Activated CD4-positive, alpha-beta T cell treated with anti-CD3 and anti-CD28 coated beads, Interleukin-2, amount 10 ng/mL, durations not matched to agents 24 days and 14 days (primary cell): ENCODE results near the gene EEF2K. TPM values are rescaled to one million over a fixed set of nuclear protein-coding genes. Genes with fewer than 3 reads are reported as not detected.

Experiments used
- DNase-seq: peaks from one replicate; pipeline ENCODE4 v3.0.0; 2022
- H3K27ac Mint-ChIP-seq: one replicate; pipeline ENCODE4 v1.8.0; 2022; ENCODE audit warnings: mild to moderate bottlenecking, mixed read lengths
- H3K27me3 Mint-ChIP-seq: one replicate; pipeline ENCODE4 v1.8.0; 2022; ENCODE audit warnings: mixed read lengths
- H3K36me3 Mint-ChIP-seq: one replicate; pipeline ENCODE4 v1.8.0; 2022; ENCODE audit warnings: low read depth, mild to moderate bottlenecking, mixed read lengths
- H3K4me1 Mint-ChIP-seq: one replicate; pipeline ENCODE4 v1.8.0; 2021; ENCODE audit warnings: mixed read lengths
- H3K4me3 Mint-ChIP-seq: one replicate; pipeline ENCODE4 v1.8.0; 2022; ENCODE audit warnings: mild to moderate bottlenecking, moderate library complexity, mixed read lengths
- H3K9me3 Mint-ChIP-seq: one replicate; pipeline ENCODE4 v1.8.0; 2021; ENCODE audit warnings: mixed read lengths
- intact Hi-C: fragments of 100-400 bp; cut with micrococcal nuclease; formaldehyde crosslinking; loops from one replicate; pipeline ENCODE4 v1.15.1; 2023
- total RNA-seq: library from RNA; stranded (reverse); gene quantifications from 2 replicates; pipeline ENCODE4 v1.2.3, GENCODE V29; 2022

Gene EEF2K
- total RNA-seq, 1 donor from 2014 or later = 33.9 TPM

GRCh38 chr16:22225060-22225459, 19.0 kb downstream of the EEF2K start:
- DNase-seq = no peak
- Mint-ChIP-seq H3K9me3 (no peaks in the 10 kb centered on the region), H3K4me1 (peaks cover 13% of the 10 kb centered on the region), H3K36me3 (peaks cover 28% of the 10 kb centered on the region), H3K27ac (no peak overlapping the region), H3K27me3 (no peaks in the 10 kb centered on the region), H3K4me3 (no peak overlapping the region)
- intact Hi-C loops = no loop called here

- intact Hi-C loops = no loop called here
- H3K4me3 Mint-ChIP-seq = no peak overlapping the region
- no peaks in the 10 kb centered on the region for H3K27me3 Mint-ChIP-seq
- peaks cover 14% of the 10 kb centered on the region for H3K4me1 Mint-ChIP-seq
- H3K36me3 Mint-ChIP-seq = peaks cover 36% of the 10 kb centered on the region
- no peak for DNase-seq
- H3K27ac Mint-ChIP-seq = no peak overlapping the region
- H3K9me3 Mint-ChIP-seq = peaks cover 4% of the 10 kb centered on the region
Observed at GRCh38 chr16:22229889-22230288, 23.8 kb downstream of the EEF2K start.

GRCh38 chr16:22232277-22233036, 26.4 kb downstream of the EEF2K start:
- H3K27me3 Mint-ChIP-seq = no peaks in the 10 kb centered on the region
- peak; percentile 63 for DNase-seq
- H3K4me3 Mint-ChIP-seq = peak overlapping the region; percentile 26
- H3K27ac Mint-ChIP-seq = peak overlapping the region; percentile 64
- peaks cover 14% of the 10 kb centered on the region for H3K4me1 Mint-ChIP-seq
- peaks cover 4% of the 10 kb centered on the region for H3K9me3 Mint-ChIP-seq
- intact Hi-C loops = loop anchor here (2.0 kb wide), 1 partner anchor 26 kb away; the partner anchor contains the start of gene EEF2K
- peaks cover 33% of the 10 kb centered on the region for H3K36me3 Mint-ChIP-seq

- no peaks in the 10 kb centered on the region for H3K27me3 Mint-ChIP-seq
- peaks cover 33% of the 10 kb centered on the region for H3K36me3 Mint-ChIP-seq
- no peak overlapping the region for H3K4me3 Mint-ChIP-seq
- no peak overlapping the region for H3K27ac Mint-ChIP-seq
- intact Hi-C loops = loop anchor here (2.0 kb wide), 1 partner anchor 26 kb away; the partner anchor contains the start of gene EEF2K
- peaks cover 14% of the 10 kb centered on the region for H3K4me1 Mint-ChIP-seq
- DNase-seq = no peak
- H3K9me3 Mint-ChIP-seq = peaks cover 4% of the 10 kb centered on the region
Observed at GRCh38 chr16:22233037-22233372, 26.9 kb downstream of the EEF2K start.

GRCh38 chr16:22235839-22236745, 30.0 kb downstream of the EEF2K start:
- no peak overlapping the region for H3K4me3 Mint-ChIP-seq
- H3K4me1 Mint-ChIP-seq = peaks cover 30% of the 10 kb centered on the region
- H3K9me3 Mint-ChIP-seq = peaks cover 4% of the 10 kb centered on the region
- intact Hi-C loops = no loop called here
- no peaks in the 10 kb centered on the region for H3K27me3 Mint-ChIP-seq
- peaks cover 35% of the 10 kb centered on the region for H3K36me3 Mint-ChIP-seq
- no peak overlapping the region for H3K27ac Mint-ChIP-seq
- DNase-seq = no peak

- peak overlapping the region; percentile 16 for H3K4me3 Mint-ChIP-seq
- H3K27ac Mint-ChIP-seq = peak overlapping the region; percentile 76
- H3K36me3 Mint-ChIP-seq = peaks cover 19% of the 10 kb centered on the region
- DNase-seq = no peak
- H3K27me3 Mint-ChIP-seq = no peaks in the 10 kb centered on the region
- intact Hi-C loops = no loop called here
- peaks cover 24% of the 10 kb centered on the region for H3K4me1 Mint-ChIP-seq
- H3K9me3 Mint-ChIP-seq = no peaks in the 10 kb centered on the region
Observed at GRCh38 chr16:22239131-22239805, 33.2 kb downstream of the EEF2K start.

- Mint-ChIP-seq H3K4me1 (peaks cover 24% of the 10 kb centered on the region), H3K27ac (peak overlapping the region; percentile 84)
Observed at GRCh38 chr16:22240023-22240710, 34.1 kb downstream of the EEF2K start.

GRCh38 chr16:22250522-22250921, 44.4 kb downstream of the EEF2K start:
- Mint-ChIP-seq H3K36me3 (peaks cover 57% of the 10 kb centered on the region), H3K27ac (no peak overlapping the region), H3K4me1 (peaks cover 2% of the 10 kb centered on the region), H3K27me3 (no peaks in the 10 kb centered on the region), H3K9me3 (no peaks in the 10 kb centered on the region), H3K4me3 (no peak overlapping the region)
- no peak for DNase-seq
- intact Hi-C loops = no loop called here

More at GRCh38 chr16:22240023-22240710, 34.1 kb downstream of the EEF2K start:
- intact Hi-C loops = loop anchor here (10.0 kb wide), 1 partner anchor 55 kb away; the partner anchor contains the start of gene POLR3E
- H3K4me3 Mint-ChIP-seq = no peak overlapping the region
- H3K36me3 Mint-ChIP-seq = peaks cover 19% of the 10 kb centered on the region
- H3K27me3 Mint-ChIP-seq = no peaks in the 10 kb centered on the region
- DNase-seq = no peak
- no peaks in the 10 kb centered on the region for H3K9me3 Mint-ChIP-seq

GRCh38 chr16:22252317-22252716, 46.2 kb downstream of the EEF2K start:
- no peaks in the 10 kb centered on the region for H3K27me3 Mint-ChIP-seq
- intact Hi-C loops = no loop called here
- no peak overlapping the region for H3K27ac Mint-ChIP-seq
- no peak for DNase-seq
- H3K9me3 Mint-ChIP-seq = no peaks in the 10 kb centered on the region
- H3K36me3 Mint-ChIP-seq = peaks cover 62% of the 10 kb centered on the region
- no peak overlapping the region for H3K4me3 Mint-ChIP-seq
- peaks cover 2% of the 10 kb centered on the region for H3K4me1 Mint-ChIP-seq

- Mint-ChIP-seq H3K36me3 (peaks cover 63% of the 10 kb centered on the region), H3K4me1 (peaks cover 2% of the 10 kb centered on the region), H3K27ac (no peak overlapping the region), H3K9me3 (no peaks in the 10 kb centered on the region), H3K4me3 (no peak overlapping the region), H3K27me3 (no peaks in the 10 kb centered on the region)
- no peak for DNase-seq
- intact Hi-C loops = no loop called here
Observed at GRCh38 chr16:22253272-22253671, 47.2 kb downstream of the EEF2K start.

- DNase-seq = no peak
- Mint-ChIP-seq H3K27ac (no peak overlapping the region), H3K9me3 (no peaks in the 10 kb centered on the region), H3K36me3 (peaks cover 72% of the 10 kb centered on the region), H3K4me3 (no peak overlapping the region), H3K4me1 (peaks cover 3% of the 10 kb centered on the region), H3K27me3 (no peaks in the 10 kb centered on the region)
- intact Hi-C loops = no loop called here
Observed at GRCh38 chr16:22255335-22255734, 49.3 kb downstream of the EEF2K start.

- intact Hi-C loops = no loop called here
- no peak for DNase-seq
- Mint-ChIP-seq H3K27ac (no peak overlapping the region), H3K4me1 (peaks cover 5% of the 10 kb centered on the region), H3K27me3 (no peaks in the 10 kb centered on the region), H3K4me3 (no peak overlapping the region), H3K36me3 (peaks cover 70% of the 10 kb centered on the region), H3K9me3 (no peaks in the 10 kb centered on the region)
Observed at GRCh38 chr16:22257440-22257839, 51.4 kb downstream of the EEF2K start.

- no peaks in the 10 kb centered on the region for H3K27me3 Mint-ChIP-seq
- peaks cover 22% of the 10 kb centered on the region for H3K4me1 Mint-ChIP-seq
- H3K36me3 Mint-ChIP-seq = peaks cover 56% of the 10 kb centered on the region
- H3K9me3 Mint-ChIP-seq = no peaks in the 10 kb centered on the region
- H3K4me3 Mint-ChIP-seq = no peak overlapping the region
- intact Hi-C loops = loop anchor here (5.0 kb wide), 1 partner anchor 53 kb away; the partner anchor contains the start of gene EEF2K
- DNase-seq = no peak
- peak overlapping the region; percentile 29 for H3K27ac Mint-ChIP-seq
Observed at GRCh38 chr16:22260490-22260889, 54.4 kb downstream of the EEF2K start.
